ENCODE results near the gene PEX14.
"Not testable (repeated sequence)": the region's sequence is repeated elsewhere in the genome, so short reads cannot be mapped to it uniquely, and the experiment has no call there.

DNA sequence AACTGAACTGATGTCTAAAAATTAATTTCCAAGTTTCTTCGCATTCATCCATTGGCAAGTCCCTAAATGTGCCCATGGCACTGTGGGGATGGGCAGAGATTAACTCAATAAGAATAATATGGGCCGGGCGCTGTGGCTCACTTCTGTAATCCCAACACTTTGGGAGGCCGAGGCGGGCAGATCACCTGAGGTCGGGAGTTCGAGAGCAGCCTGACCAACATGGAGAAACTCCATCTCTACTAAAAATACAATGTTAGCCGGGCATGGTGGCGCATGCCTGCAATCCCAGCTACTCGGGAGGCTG is 489 bp upstream of the PEX14 start:
- not testable (repeated sequence) for TF ChIP-seq YY1 (IDR thresholded peaks at IDR 0.05; ENCODE audit: insufficient read depth, insufficient read length); ZNF274 (IDR thresholded peaks at IDR 0.05; ENCODE audit: low read depth, low read length); SUZ12 (IDR thresholded peaks at IDR 0.05; ENCODE audit: extremely low read depth, insufficient read depth, insufficient read length)

All from NT2/D1 (cell line).